ENCODE results near the gene ARHGEF9.
"Not testable (repeated sequence)": the region's sequence is repeated elsewhere in the genome, so short reads cannot be mapped to it uniquely, and the experiment has no call there.

ARHGEF9 gene

GRCh38 chrX:63661676-63662075 lies 123.3 kb downstream of the ARHGEF9 start:
- DNase-seq (ENCODE audit: low read depth, low spot score) = no peak

DNA sequence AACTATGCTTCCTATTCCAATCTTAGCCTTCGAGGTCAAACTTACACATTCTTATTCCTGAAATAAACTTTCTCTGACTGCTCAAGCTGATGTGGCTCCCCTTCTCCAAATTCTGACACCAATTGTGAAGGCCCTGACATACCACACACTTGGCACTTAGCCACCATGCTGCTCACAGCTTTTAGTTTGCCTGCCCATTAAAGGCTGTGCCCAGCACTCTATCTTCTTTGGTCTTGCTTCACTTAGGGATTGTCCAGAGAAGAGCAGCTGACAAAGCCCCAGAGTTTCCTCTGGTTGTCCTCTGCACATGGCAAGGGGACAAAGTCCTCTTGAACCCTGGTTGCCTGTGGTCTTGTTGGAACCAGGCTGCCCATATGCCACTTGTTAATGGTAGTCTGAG lies 126.1 kb downstream of the ARHGEF9 start:
- DNase-seq (ENCODE audit: low read depth, low spot score) = peak; percentile 24

DNA sequence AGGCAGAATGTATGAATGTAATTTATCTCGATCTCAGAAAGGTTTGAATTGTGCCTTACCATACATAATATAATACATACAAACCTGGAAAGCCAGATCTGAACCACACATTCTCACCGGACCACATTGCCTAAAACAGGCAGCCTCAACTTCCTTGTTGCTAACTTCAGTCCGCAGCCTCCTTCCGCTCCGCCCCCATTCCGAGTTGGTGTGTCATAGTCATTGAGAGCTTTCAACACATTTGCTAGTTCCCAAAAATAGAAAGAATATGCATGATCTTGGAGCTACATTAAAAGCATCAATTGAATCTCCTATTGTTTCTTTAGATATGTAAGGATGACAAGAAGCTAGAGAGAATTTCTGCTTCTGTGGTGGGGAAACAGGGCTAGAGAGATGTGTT lies 127.2 kb downstream of the ARHGEF9 start:
- peak; percentile 74 for DNase-seq (ENCODE audit: low read depth, low spot score)

DNA sequence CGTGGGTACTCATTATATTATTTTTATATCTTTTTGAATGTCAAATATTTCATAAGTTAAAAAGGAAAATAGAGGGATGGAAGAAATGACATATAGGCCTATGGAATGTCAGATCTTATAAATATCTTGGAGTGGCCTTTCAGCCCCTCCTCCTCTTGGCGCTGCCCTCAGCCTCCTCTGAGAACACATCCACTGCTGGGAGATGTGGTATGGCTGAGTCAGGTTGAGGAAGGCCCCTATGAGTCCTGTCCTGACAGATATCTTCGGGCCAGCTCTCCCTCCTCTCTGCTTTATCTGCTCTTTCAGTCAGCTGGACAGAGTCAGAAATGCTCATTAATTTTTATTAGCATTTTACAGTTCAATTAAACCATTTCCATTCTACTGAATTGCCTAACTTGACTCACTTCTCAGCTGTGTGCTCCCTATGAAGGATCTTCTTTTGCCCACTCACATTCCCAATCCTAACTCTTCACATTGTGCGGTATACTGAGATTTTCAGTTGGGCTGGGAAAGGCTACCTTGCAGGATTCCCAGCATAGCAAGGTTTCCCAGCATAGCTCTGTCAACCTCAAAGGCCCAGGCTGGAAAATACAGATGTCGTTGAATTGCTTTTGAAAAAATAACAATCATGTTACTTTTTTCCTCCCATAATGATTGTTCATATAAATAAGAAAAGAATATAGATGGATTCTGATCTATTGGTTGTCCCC lies 128.0 kb downstream of the ARHGEF9 start:
- peak; percentile 57 for DNase-seq (ENCODE audit: low read depth, low spot score)

DNA sequence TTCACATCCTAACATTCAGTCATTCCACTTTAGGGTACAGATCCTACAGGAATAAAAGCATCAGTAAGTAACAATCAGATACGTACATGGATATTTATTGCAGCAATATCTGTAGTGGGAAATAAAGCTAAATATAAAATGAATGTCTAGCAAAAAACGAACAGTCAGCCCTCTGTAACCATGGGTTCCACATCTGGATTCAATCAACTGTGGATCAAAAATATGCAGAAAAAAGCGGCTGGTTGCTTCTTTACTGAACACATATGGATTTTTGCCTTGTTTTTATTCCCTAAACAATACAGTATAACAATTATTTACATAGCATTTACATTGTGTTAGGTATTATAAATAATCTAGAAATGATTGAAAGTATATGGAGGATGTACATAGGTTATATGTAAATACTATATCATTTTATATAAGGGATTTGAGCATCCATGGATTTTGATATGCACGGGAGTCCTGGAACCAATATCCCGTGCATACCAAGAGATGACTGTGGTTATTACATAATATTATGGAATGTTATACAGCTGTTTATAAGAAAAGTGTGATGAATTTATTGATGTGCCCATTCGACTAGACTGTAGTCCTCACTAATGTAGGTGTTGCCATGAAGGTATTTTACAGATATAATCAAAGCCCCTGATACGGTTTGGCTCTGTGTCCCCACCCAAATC lies 132.8 kb downstream of the ARHGEF9 start:
- no peak for DNase-seq (ENCODE audit: low read depth, low spot score)

- not testable (repeated sequence) for DNase-seq (ENCODE audit: low read depth, low spot score)
These were observed 139.3 kb downstream of the ARHGEF9 start for GRCh38 chrX:63645748-63646147.

- no peak for DNase-seq (ENCODE audit: low read depth, low spot score)
These were observed 149.3 kb downstream of the ARHGEF9 start for GRCh38 chrX:63635750-63636149.

DNA sequence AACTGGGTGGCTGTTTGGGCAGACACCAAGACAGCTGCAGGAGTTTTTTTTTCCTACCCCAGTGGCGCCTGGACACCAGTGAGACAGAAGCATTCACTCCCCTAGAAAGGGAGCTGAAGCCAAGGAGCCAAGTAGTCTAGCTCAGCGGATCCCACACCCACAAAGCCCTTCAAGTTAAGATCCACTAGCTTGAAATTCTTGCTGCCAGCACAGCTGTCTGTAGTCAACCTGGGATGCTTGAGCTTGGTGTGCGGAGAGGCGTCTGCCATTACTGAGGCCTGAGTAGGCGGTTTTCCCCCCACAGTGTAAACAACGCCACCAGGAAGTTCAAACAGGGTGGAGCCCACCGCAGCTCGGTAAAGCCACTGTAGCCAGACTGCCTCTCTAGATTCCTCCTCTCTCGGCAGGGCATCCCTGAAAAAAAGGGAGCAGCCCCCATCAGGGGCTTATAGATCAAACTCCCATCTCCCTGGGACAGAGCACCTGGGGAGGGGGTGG lies 171.4 kb downstream of the ARHGEF9 start:
- DNase-seq (ENCODE audit: low read depth, low spot score) = no peak

- DNase-seq (ENCODE audit: low read depth, low spot score) = no peak
These were observed 199.1 kb downstream of the ARHGEF9 start for GRCh38 chrX:63585936-63586335.

All from astrocyte of the hippocampus (primary cell).